GM23338 (cell line): ENCODE measurements around the gene PHLDA3. TPM values are rescaled to one million over a fixed set of nuclear protein-coding genes. Genes with fewer than 3 reads are reported as not detected.
A peak's percentile ranks its signal among the peaks of the same experiment; 100 is the strongest.

Experiments
- ATAC-seq: fragments of 200-7000 bp; cut with Tn5 transposase; 3 replicates; pipeline ENCODE4 v1.9.1; 2020
- DNase-seq: peaks from one replicate; pipeline ENCODE4 v3.0.0-alpha.2; 2015; ENCODE audit warnings: low spot score
- H2AFZ ChIP-seq: fragments of 200-600 bp; sonication (generic); 2 replicates; pipeline ENCODE4 v1.8.0; 2016; ENCODE audit warnings: antibody characterized with exemption, mild to moderate bottlenecking, moderate library complexity
- H3F3A ChIP-seq: fragments of 200-600 bp; sonication (generic); replicated peaks from 2 replicates; pipeline ENCODE4 v1.8.0; 2017; ENCODE audit warnings: antibody characterized with exemption, mixed run types, low read depth
- H3K27ac ChIP-seq: fragments of 200-600 bp; sonication (generic); 2 replicates; pipeline ENCODE4 v1.6.1; 2016; ENCODE audit warnings: low read depth
- H3K27me3 ChIP-seq: fragments of 200-600 bp; sonication (generic); 2 replicates; pipeline ENCODE4 v1.8.0; 2016; ENCODE audit warnings: mild to moderate bottlenecking, mixed run types, moderate library complexity; ENCODE audit not compliant: insufficient read depth
- H3K36me3 ChIP-seq: fragments of 200-600 bp; sonication (generic); 2 replicates; pipeline ENCODE4 v1.8.0; 2016; ENCODE audit warnings: mild to moderate bottlenecking; ENCODE audit not compliant: insufficient read depth
- H3K4me1 ChIP-seq: fragments of 200-600 bp; sonication (generic); 2 replicates; pipeline ENCODE4 v1.8.0; 2016; ENCODE audit warnings: mild to moderate bottlenecking, moderate library complexity; ENCODE audit not compliant: insufficient read depth
- H3K4me2 ChIP-seq: fragments of 200-600 bp; sonication (generic); 2 replicates; pipeline ENCODE4 v1.7.1; 2017; ENCODE audit warnings: mixed run types
- H3K4me3 ChIP-seq: fragments of 200-600 bp; sonication (generic); 2 replicates; pipeline ENCODE4 v1.6.1; 2016; ENCODE audit warnings: mixed run types
- H3K79me2 ChIP-seq: fragments of 200-600 bp; sonication (generic); replicated peaks from 2 replicates; pipeline ENCODE4 v1.8.0; 2017; ENCODE audit warnings: mild to moderate bottlenecking; ENCODE audit not compliant: insufficient read depth
- H3K9me2 ChIP-seq: fragments of 200-600 bp; sonication (generic); 2 replicates; pipeline ENCODE4 v1.8.0; 2017; ENCODE audit not compliant: insufficient read depth
- H4K20me1 ChIP-seq: fragments of 200-600 bp; sonication (generic); replicated peaks from 2 replicates; pipeline ENCODE4 v1.8.0; 2017; ENCODE audit warnings: mild to moderate bottlenecking; ENCODE audit not compliant: insufficient read depth
- H3K27ac Mint-ChIP-seq: 2 replicates; pipeline ENCODE4 v1.8.0; 2020; ENCODE audit warnings: inconsistent platforms, mild to moderate bottlenecking, moderate library complexity, mixed read lengths
- H3K27me3 Mint-ChIP-seq: 3 replicates; pipeline ENCODE4 v1.8.0; 2022; ENCODE audit warnings: low read depth, mild to moderate bottlenecking, moderate library complexity, mixed read lengths, inconsistent platforms; ENCODE audit not compliant: insufficient read depth, poor library complexity
- H3K36me3 Mint-ChIP-seq: 3 replicates; pipeline ENCODE4 v1.8.0; 2021; ENCODE audit warnings: low read depth, mild to moderate bottlenecking, inconsistent platforms, moderate library complexity, mixed read lengths
- H3K4me1 Mint-ChIP-seq: 3 replicates; pipeline ENCODE4 v1.8.0; 2020; ENCODE audit warnings: mild to moderate bottlenecking, inconsistent platforms, mixed read lengths
- H3K4me3 Mint-ChIP-seq: 3 replicates; pipeline ENCODE4 v1.8.0; 2021; ENCODE audit warnings: moderate library complexity, mild to moderate bottlenecking, inconsistent platforms, mixed read lengths
- H3K9me3 Mint-ChIP-seq: 3 replicates; pipeline ENCODE4 v1.8.0; 2020; ENCODE audit warnings: moderate library complexity, mild to moderate bottlenecking, inconsistent platforms, mixed read lengths
- CREB1 ChIP-seq: fragments of 250-450 bp; sonication (Bioruptor Pico); IDR thresholded peaks from 2 replicates; pipeline ENCODE4 v1.5.0; 2020; ENCODE audit warnings: low read depth, mild to moderate bottlenecking, moderate library complexity
- ETS1 ChIP-seq: IDR thresholded peaks from 2 replicates; pipeline ENCODE4 v1.6.1; 2016; ENCODE audit warnings: antibody characterized with exemption
- EZH2 ChIP-seq: fragments of 200-600 bp; sonication (generic); IDR thresholded peaks from one replicate; pipeline ENCODE4 v1.8.0; 2017; ENCODE audit warnings: antibody characterized with exemption, mild to moderate bottlenecking, low read depth; ENCODE audit not compliant: unreplicated experiment
- EZH2phosphoT487 ChIP-seq: fragments of 200-600 bp; sonication (generic); IDR thresholded peaks from one replicate; pipeline ENCODE4 v1.8.1; 2018; ENCODE audit warnings: antibody characterized with exemption; ENCODE audit not compliant: unreplicated experiment
- JUNB ChIP-seq: IDR thresholded peaks from one replicate; pipeline ENCODE4 v1.6.1; 2016; ENCODE audit warnings: antibody characterized with exemption; ENCODE audit not compliant: unreplicated experiment
- NANOG ChIP-seq: IDR thresholded peaks from 2 replicates; pipeline ENCODE4 v1.6.1; 2016; ENCODE audit warnings: antibody characterized with exemption, borderline replicate concordance
- POLR2AphosphoS5 ChIP-seq: IDR thresholded peaks from 2 replicates; pipeline ENCODE4 v1.6.1; 2016; ENCODE audit warnings: antibody characterized with exemption, low read depth
- STAT1 ChIP-seq: IDR thresholded peaks from one replicate; pipeline ENCODE4 v1.6.1; 2016; ENCODE audit warnings: antibody characterized with exemption; ENCODE audit not compliant: unreplicated experiment
- ZNF114 ChIP-seq: fragments of 250-450 bp; sonication (Bioruptor Pico); IDR thresholded peaks from 2 replicates; pipeline ENCODE4 v1.5.0; 2020; ENCODE audit warnings: mild to moderate bottlenecking, moderate library complexity
- ZNF331 ChIP-seq: fragments of 250-450 bp; sonication (Bioruptor Pico); IDR thresholded peaks from 2 replicates; pipeline ENCODE4 v1.5.0; 2020; ENCODE audit warnings: low read depth, mild to moderate bottlenecking, moderate library complexity
- polyA plus RNA-seq: library from polyadenylated mRNA; unstranded; fragments of >200 nt; fragmentation: Nextera tagmentation; extraction: Ambion mirVana; gene quantifications from 2 replicates; pipeline ENCODE4 v1.2.1, GENCODE V29; 2016
- total RNA-seq: library from RNA; depleted of rRNA; stranded (reverse); fragments of >200 nt; shearing (Covaris generic); gene quantifications from 2 replicates; pipeline ENCODE4 v1.2.3, GENCODE V29; 2014
- TF ChIP-seq, protein P1 (sequence below): fragments of 250-450 bp; sonication (Bioruptor Pico); IDR thresholded peaks from 2 replicates; pipeline ENCODE4 v1.5.0; 2020; ENCODE audit warnings: mild to moderate bottlenecking, moderate library complexity
- TF ChIP-seq, protein P2 (sequence below), 2 experiments: fragments of 200-600 bp in 1 of 2; sonication (generic) in 1 of 2; conservative IDR thresholded peaks; 2 replicates each; pipeline versions ENCODE4 v1.5.1 to v1.6.1; 2016 to 2017; ENCODE audit warnings: antibody characterized with exemption in 2 of 2, low read depth in 2 of 2, mild to moderate bottlenecking in 2 of 2, moderate library complexity in 1 of 2
- TF ChIP-seq, protein P3 (sequence below): IDR thresholded peaks from one replicate; pipeline ENCODE4 v1.6.1; 2018; ENCODE audit warnings: antibody characterized with exemption; ENCODE audit not compliant: unreplicated experiment

Gene PHLDA3
- total and polyA plus RNA-seq, 2 experiments from 2014 or later, result 37.5 to 87.4 TPM

GRCh38 chr1:201504179-201504631 is 35.2 kb upstream of the PHLDA3 start:
- H3K27me3 Mint-ChIP-seq, result peaks cover 36% of the 10 kb centered on the region
- Histone ChIP-seq H3K27me3 (peaks cover 39% of the 10 kb centered on the region), H3F3A (peaks cover 15% of the 10 kb centered on the region; the same call in 1 of the 2 replicates), H3K4me1 (peaks cover 40% of the 10 kb centered on the region), H2AFZ (no peak overlapping the region), H3K4me3 (no peak overlapping the region; the same call in 1 of the 2 replicates), H3K79me2 (peaks cover 3% of the 10 kb centered on the region; the same call in 1 of the 2 replicates), H3K36me3 (no peaks in the 10 kb centered on the region), H3K4me2 (peak overlapping the region; percentile 56), H3K27ac (peak overlapping the region; percentile 88), H4K20me1 (no peaks in the 10 kb centered on the region), H3K9me2 (no peaks in the 10 kb centered on the region)
- ATAC-seq (no peak), DNase-seq (no peak)
- H3K36me3 Mint-ChIP-seq, result no peaks in the 10 kb centered on the region
- H3K4me3 Mint-ChIP-seq, result peak overlapping the region; percentile 27; the same call in 2 of the 3 replicates
- H3K4me1 Mint-ChIP-seq, result peaks cover 59% of the 10 kb centered on the region
- TF ChIP-seq, protein P1, sequence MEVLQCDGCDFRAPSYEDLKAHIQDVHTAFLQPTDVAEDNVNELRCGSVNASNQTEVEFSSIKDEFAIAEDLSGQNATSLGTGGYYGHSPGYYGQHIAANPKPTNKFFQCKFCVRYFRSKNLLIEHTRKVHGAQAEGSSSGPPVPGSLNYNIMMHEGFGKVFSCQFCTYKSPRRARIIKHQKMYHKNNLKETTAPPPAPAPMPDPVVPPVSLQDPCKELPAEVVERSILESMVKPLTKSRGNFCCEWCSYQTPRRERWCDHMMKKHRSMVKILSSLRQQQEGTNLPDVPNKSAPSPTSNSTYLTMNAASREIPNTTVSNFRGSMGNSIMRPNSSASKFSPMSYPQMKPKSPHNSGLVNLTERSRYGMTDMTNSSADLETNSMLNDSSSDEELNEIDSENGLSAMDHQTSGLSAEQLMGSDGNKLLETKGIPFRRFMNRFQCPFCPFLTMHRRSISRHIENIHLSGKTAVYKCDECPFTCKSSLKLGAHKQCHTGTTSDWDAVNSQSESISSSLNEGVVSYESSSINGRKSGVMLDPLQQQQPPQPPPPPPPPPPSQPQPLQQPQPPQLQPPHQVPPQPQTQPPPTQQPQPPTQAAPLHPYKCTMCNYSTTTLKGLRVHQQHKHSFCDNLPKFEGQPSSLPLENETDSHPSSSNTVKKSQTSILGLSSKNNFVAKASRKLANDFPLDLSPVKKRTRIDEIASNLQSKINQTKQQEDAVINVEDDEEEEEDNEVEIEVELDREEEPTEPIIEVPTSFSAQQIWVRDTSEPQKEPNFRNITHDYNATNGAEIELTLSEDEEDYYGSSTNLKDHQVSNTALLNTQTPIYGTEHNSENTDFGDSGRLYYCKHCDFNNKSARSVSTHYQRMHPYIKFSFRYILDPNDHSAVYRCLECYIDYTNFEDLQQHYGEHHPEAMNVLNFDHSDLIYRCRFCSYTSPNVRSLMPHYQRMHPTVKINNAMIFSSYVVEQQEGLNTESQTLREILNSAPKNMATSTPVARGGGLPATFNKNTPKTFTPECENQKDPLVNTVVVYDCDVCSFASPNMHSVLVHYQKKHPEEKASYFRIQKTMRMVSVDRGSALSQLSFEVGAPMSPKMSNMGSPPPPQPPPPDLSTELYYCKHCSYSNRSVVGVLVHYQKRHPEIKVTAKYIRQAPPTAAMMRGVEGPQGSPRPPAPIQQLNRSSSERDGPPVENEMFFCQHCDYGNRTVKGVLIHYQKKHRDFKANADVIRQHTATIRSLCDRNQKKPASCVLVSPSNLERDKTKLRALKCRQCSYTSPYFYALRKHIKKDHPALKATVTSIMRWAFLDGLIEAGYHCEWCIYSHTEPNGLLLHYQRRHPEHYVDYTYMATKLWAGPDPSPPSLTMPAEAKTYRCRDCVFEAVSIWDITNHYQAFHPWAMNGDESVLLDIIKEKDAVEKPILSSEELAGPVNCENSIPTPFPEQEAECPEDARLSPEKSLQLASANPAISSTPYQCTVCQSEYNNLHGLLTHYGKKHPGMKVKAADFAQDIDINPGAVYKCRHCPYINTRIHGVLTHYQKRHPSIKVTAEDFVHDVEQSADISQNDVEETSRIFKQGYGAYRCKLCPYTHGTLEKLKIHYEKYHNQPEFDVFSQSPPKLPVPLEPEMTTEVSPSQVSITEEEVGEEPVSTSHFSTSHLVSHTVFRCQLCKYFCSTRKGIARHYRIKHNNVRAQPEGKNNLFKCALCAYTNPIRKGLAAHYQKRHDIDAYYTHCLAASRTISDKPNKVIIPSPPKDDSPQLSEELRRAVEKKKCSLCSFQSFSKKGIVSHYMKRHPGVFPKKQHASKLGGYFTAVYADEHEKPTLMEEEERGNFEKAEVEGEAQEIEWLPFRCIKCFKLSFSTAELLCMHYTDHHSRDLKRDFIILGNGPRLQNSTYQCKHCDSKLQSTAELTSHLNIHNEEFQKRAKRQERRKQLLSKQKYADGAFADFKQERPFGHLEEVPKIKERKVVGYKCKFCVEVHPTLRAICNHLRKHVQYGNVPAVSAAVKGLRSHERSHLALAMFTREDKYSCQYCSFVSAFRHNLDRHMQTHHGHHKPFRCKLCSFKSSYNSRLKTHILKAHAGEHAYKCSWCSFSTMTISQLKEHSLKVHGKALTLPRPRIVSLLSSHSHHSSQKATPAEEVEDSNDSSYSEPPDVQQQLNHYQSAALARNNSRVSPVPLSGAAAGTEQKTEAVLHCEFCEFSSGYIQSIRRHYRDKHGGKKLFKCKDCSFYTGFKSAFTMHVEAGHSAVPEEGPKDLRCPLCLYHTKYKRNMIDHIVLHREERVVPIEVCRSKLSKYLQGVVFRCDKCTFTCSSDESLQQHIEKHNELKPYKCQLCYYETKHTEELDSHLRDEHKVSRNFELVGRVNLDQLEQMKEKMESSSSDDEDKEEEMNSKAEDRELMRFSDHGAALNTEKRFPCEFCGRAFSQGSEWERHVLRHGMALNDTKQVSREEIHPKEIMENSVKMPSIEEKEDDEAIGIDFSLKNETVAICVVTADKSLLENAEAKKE (CRISPR knock-in tag), result no peak
- TF ChIP-seq, protein P2, sequence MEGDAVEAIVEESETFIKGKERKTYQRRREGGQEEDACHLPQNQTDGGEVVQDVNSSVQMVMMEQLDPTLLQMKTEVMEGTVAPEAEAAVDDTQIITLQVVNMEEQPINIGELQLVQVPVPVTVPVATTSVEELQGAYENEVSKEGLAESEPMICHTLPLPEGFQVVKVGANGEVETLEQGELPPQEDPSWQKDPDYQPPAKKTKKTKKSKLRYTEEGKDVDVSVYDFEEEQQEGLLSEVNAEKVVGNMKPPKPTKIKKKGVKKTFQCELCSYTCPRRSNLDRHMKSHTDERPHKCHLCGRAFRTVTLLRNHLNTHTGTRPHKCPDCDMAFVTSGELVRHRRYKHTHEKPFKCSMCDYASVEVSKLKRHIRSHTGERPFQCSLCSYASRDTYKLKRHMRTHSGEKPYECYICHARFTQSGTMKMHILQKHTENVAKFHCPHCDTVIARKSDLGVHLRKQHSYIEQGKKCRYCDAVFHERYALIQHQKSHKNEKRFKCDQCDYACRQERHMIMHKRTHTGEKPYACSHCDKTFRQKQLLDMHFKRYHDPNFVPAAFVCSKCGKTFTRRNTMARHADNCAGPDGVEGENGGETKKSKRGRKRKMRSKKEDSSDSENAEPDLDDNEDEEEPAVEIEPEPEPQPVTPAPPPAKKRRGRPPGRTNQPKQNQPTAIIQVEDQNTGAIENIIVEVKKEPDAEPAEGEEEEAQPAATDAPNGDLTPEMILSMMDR (conservative IDR thresholded peaks at IDR 0.05; ENCODE audit: low read depth in 2 of 2), result no peak
- TF ChIP-seq, protein P3, sequence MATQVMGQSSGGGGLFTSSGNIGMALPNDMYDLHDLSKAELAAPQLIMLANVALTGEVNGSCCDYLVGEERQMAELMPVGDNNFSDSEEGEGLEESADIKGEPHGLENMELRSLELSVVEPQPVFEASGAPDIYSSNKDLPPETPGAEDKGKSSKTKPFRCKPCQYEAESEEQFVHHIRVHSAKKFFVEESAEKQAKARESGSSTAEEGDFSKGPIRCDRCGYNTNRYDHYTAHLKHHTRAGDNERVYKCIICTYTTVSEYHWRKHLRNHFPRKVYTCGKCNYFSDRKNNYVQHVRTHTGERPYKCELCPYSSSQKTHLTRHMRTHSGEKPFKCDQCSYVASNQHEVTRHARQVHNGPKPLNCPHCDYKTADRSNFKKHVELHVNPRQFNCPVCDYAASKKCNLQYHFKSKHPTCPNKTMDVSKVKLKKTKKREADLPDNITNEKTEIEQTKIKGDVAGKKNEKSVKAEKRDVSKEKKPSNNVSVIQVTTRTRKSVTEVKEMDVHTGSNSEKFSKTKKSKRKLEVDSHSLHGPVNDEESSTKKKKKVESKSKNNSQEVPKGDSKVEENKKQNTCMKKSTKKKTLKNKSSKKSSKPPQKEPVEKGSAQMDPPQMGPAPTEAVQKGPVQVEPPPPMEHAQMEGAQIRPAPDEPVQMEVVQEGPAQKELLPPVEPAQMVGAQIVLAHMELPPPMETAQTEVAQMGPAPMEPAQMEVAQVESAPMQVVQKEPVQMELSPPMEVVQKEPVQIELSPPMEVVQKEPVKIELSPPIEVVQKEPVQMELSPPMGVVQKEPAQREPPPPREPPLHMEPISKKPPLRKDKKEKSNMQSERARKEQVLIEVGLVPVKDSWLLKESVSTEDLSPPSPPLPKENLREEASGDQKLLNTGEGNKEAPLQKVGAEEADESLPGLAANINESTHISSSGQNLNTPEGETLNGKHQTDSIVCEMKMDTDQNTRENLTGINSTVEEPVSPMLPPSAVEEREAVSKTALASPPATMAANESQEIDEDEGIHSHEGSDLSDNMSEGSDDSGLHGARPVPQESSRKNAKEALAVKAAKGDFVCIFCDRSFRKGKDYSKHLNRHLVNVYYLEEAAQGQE, result no peak
- no peak for TF ChIP-seq POLR2AphosphoS5
- no peak for TF ChIP-seq EZH2phosphoT487
- TF ChIP-seq ZNF331 (CRISPR knock-in tag), result no peak
- TF ChIP-seq ZNF114, result no peak
- TF ChIP-seq JUNB, result no peak
- TF ChIP-seq CREB1, result no peak
- no peak for TF ChIP-seq EZH2
- no peak for TF ChIP-seq NANOG
- TF ChIP-seq ETS1, result no peak
- no peak for TF ChIP-seq STAT1
- H3K9me3 Mint-ChIP-seq, result no peaks in the 10 kb centered on the region
- H3K27ac Mint-ChIP-seq, result peak overlapping the region; percentile 87
